GM18502 (cell line): ENCODE results near the gene RRAD.
A peak's percentile ranks its signal among the peaks of the same experiment; 100 is the strongest.
"Not testable (repeated sequence)": the region's sequence is repeated elsewhere in the genome, so short reads cannot be mapped to it uniquely, and the experiment has no call there.

Experiments used
- ATAC-seq: cut with Tn5 transposase; IDR thresholded peaks from one replicate; pipeline ENCODE4 v1.9.1; 2021; ENCODE audit warnings: mild to moderate bottlenecking; ENCODE audit not compliant: unreplicated experiment, poor library complexity

Gene RRAD, protein sequence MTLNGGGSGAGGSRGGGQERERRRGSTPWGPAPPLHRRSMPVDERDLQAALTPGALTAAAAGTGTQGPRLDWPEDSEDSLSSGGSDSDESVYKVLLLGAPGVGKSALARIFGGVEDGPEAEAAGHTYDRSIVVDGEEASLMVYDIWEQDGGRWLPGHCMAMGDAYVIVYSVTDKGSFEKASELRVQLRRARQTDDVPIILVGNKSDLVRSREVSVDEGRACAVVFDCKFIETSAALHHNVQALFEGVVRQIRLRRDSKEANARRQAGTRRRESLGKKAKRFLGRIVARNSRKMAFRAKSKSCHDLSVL

DNA sequence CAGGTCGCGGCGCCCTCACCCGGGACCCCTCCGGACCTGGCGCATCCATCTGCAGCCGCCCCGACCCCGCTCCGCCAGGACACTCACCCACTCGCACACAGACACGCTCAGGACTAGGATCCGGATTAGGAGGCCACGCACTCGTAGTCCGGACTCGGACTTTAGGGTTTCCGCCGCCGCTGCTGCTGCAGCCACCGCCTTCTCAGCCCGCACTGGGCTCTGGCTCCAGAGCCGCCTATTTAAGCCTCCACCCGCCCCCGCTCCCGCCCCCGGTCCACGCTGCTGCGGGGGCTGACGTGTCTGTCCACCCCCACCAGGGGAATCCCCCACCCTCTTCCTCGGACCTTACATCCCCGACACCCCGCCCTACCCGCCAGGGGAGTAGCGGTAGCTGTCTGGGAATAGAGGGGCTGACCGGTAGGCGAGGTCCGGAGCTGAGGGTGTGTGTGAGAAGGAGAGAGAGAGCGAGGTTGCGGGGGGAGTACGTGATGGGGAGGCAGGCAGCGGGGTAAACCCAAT, at the start of gene RRAD:
TSS of gene RRAD (minus strand) at position 214 of the 519 bp plus-strand sequence. CDS start 356 bp downstream, outside the sequence.
- peak; percentile 14 for ATAC-seq

DNA sequence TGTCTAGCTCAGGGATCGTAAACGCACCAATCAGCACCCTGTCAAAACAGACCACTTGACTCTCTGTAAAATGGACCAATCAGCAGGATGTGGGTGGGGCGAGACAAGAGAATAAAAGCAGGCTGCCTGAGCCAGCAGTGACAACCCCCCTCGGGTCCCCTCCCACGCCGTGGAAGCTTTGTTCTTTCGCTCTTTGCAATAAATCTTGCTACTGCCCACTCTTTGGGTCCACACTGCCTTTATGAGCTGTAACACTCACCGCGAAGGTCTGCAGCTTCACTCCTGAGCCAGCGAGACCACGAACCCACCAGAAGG, 49.6 kb upstream of the RRAD start:
- ATAC-seq = not testable (repeated sequence)

DNA sequence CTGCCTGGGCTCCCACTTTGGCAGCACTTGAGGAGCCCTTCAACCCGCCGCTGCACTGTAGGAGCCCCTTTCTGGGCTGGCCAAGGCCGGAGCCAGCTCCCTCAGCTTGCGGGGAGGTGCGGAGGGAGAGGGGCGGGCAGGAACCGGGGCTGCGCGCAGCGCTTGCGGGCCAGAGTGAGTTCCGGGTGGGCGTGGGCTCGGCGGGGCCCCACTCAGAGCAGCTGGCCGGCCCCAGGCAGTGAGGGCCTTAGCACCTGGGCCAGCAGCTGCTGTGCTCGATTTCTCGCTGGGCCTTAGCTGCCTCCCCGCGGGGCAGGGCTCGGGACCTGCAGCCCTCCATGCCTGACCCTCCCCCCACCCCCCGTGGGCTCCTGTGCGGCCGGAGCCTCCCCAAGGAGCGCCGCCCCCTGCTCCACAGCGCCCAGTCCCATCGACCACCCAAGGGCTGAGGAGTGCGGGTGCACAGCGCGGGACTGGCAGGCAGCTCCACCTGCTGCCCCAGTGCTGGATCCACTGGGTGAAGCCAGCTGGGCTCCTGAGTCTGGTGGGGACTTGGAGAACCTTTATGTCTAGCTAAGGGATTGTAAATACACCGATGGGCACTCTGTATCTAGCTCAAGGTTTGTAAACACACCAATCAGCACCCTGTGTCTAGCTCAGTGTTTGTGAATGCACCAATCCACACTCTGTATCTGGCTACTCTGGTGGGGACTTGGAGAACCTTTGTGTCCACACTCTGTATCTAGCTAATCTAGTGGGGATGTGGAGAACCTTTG, 49.0 kb upstream of the RRAD start:
- ATAC-seq = not testable (repeated sequence)

DNA sequence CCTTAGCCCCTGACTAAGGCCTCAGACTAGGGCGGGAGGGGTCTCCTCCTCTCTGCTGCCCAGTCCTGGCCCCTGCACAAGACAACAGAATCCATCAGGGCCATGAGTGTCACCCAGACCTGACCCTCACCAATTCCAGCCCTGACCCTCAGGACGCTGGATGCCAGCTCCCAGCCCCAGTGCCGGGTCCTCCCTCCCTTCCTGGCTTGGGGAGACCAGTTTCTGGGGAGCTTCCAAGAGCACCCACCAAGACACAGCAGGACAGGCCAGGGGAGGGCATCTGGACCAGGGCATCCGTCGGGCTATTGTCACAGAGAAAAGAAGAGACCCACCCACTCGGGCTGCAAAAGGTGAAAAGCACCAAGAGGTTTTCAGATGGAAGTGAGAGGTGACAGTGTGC, 48.4 kb upstream of the RRAD start:
- no peak for ATAC-seq

DNA sequence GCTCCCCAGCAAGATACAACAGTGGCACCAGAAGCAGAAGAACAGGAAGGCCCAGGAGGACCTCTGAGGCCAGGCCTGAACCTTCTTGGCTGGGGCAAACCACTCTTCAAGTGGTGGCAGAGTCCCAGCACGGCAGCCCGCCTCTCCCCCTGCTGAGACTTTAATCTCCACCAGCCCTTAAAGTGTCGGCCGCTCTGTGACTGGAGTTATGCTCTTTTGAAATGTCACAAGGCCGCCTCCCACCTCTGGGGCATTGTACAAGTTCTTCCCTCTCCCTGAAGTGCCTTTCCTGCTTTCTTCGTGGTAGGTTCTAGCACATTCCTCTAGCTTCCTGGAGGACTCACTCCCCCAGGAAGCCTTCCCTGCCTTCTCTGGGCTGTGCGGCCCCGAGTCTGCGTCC, 47.6 kb upstream of the RRAD start:
- no peak for ATAC-seq

DNA sequence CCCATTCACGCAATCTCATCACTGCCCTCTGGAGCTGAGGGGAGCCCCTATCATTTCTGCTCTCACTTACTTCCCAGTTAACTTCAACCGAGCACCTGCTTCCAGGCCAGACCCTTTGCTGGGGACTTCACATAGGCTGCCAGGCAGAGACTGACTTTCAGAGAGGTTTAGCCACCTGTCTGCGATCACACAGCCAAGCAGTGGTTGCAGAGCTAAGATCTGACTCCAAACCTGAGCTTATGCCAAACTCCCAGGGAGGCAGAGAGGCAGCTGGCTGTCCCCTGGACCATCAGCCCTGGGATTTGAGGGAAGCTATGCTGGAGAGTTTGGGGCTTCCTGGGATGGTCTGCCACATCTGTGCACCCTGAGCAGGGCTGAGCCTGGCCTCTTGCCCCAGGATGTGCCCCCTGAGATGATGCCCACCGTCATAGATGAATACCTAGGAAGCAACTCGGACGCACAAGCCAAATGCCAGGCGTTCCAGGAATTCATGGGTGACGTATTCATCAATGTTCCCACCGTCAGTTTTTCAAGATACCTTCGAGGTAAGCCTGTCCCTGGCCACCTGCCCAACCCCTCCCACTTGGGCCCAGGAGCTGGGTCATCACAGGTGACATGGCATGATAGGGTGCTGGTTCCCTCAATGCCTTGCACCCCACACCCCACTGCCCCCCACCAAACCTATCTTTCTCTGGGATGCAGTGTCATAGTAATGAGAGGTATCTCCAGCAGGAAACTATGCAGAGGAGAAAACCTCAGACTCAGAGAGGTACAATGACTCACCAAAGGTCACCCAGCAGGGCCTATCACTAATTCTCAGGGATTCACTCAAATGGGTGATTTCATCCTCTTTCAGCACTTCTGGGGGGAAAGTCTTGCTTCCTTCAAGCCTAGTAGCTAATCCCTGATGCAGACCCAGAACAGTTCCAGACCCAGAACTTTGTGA, 45.7 kb upstream of the RRAD start:
- no peak for ATAC-seq

DNA sequence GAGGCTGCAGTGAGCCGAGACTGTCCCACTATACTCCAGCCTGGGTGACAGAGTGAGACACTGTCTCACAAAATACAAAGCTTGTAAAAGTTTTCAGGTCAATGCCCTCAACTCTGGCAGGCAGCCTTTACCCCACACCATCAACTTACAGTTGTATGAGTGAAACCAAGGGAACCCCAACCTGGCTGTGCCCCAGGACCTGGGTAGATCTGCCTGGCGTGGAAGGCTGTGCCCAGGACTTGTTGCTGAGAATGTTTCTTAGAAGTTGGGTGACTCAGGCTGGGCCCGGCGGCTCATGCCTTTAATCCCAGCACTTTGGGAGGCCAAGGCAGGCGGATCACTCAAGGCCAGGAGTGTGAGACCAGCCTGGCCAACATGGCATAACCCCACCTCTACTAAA, 43.5 kb upstream of the RRAD start:
- no peak for ATAC-seq

DNA sequence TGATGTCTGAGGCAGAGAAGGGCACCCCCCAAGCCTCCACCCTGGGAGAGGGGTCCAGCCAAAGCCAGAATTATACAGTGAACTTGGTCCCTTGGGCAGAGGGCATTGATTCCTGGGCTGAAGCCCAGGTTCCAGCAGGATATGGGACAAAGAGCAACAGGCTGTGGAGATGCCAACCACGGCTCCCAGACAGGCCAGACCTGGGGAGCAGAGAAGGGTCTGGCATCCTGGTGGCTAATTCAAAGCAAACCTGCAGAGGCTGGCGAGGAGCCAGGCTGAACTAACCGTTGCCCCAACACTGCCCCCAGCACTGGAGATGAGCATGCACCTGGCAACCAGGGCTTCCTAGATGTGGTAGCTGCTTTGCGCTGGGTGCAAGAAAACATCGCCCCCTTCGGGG, 38.7 kb upstream of the RRAD start:
- ATAC-seq = no peak

DNA sequence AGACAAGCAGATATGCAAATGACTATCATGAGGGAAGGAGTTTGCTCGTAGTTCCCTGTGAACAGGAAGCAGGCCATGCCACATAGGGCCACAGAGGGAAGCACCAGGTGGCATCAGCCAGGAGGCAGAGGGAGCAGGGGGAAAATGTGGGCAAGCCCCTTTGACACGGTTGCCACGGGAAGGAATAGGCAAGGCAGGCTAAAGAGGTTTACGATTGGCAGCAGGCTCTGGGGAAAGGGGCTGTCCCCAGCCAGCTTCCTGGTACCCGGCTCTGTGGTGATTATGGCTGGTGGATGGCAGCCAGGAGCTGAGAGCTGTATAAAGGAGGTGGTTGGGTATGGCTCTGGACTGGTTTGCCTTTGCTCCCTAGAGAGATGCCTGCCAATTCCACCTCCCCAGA, 36.6 kb upstream of the RRAD start:
- ATAC-seq = no peak

DNA sequence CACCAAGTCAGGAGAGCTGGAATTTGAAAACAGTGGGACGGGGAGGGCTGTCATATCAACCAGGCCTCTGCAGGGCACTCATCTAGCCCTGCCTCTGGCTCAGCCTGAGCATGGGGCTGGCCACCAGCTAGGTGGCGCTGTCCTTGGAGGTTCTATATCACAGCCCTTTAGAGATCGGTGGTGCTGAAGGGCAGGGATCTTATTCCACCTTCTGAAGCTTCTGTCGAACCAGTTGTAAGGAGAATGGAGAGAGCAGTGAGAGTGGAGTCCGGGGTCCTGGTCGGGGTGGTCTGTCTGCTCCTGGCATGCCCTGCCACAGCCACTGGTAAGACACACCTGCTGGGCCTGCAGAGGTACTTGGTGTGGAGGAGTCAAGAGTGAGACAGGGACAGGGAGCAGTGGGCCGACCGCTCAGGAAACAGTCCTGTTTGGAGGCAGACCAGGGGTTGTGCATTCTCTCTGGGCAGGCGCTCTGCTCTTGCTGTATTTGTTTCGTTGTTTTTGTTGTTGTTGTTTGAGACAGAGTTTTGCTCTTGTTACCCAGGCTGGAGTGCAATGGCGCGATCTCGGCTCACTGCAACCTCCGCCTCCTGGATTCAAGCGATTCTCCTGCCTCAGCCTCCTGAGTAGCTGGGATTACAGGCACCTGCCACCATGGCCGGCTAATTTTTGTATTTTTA, 35.9 kb upstream of the RRAD start, which contains the start of gene CES3:
TSS of gene CES3 (plus strand) at position 202 of the 680 bp plus-strand sequence. CDS start at position 244, 42 bp downstream.
- ATAC-seq = no peak

DNA sequence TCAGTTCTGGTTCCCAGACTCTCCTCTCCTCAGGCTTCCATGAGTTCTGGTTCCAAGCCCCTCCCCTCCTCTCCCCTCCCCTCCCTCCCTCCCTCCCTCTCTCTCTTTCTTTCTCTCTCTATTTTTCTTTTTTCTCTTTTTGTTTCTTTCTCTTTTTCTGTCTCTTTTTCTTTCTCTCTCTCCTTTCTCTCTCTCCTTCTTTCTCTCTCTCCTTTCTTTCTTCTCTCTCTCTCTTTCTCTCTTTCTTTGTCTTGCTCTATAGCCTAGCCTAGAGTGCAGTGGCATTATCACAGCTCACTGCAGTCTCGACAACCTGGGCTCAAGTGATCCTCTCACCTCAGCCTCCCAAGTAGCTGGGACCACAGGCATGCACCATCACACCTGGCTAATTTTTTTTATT, 34.9 kb upstream of the RRAD start:
- no peak for ATAC-seq

DNA sequence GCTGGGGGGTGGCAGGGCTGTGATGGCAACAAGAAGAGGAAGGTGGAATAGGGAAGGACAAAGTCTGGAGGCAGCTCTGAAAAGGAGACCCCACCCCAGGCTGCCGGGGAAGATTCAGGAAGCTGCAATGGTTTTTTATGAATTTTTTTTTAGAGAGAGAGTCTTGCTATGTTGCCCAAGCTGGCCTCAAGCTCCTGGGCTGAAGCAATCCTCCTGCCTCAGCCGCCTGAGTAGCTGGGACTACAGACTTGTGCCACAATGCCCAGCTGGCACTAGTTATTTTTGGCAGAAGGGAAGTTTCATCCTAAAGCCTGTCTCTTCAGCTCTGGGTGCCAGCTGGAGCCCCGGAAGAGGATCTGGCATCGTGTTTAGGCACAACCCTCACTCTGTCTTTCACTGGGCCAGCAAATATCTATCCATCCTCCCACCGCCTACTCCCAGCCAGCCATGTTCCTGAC, 34.4 kb upstream of the RRAD start:
- no peak for ATAC-seq

DNA sequence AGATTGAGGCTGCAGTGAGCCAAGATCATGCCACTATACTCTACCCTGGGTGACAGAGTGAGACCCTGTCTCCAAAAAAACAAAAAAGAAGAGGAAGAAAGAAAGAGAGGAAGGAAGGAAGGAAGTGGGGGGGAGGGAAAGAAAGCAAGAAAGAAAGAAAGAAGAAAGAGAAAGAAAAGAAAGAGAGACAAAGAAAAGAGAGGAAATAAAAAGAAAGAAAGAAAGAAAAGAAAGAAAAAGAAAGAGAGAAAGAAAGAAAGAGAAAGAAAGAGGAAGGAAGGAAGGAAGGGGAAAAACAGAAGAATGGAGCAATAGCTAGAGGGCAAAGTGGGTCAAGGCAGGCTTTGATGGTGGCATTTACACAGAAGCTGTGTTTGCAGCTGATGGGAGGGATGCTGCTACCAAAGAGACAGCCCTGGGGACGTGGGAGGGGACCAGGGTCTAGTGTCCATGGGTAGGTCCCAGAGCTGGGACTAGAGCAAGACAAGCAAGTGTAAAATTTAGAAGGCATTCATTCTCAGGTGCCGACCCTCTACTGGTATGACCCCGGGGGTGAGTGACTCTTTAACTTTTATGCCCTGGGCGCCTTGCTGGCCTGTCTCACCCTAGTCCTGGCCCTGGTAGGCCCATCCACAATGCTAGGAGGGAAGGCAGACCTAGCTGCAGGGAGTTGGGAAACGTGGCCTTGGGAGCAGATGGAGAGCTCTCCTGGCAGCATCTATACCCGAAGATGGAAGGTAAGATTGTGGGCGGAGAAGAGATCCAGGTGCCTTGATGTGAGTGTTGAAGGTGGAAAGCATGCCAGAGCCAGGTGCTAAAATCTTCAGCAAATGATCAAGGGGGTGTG, 33.7 kb upstream of the RRAD start:
- ATAC-seq = no peak

DNA sequence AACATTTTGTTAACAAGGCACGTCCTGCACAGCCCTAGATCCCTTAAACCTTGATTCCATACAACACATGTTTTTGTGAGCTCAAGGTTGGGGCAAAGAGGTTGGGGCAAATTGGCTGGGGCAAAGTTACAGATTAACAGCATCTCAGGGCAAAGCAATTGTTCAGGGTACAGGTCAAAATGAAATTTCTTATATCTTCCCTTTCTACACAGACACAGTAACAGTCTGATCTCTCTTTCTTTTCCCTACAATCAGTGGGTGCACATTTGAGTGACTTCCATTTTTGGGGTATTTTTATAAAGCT, 30.8 kb upstream of the RRAD start:
- ATAC-seq = not testable (repeated sequence)

DNA sequence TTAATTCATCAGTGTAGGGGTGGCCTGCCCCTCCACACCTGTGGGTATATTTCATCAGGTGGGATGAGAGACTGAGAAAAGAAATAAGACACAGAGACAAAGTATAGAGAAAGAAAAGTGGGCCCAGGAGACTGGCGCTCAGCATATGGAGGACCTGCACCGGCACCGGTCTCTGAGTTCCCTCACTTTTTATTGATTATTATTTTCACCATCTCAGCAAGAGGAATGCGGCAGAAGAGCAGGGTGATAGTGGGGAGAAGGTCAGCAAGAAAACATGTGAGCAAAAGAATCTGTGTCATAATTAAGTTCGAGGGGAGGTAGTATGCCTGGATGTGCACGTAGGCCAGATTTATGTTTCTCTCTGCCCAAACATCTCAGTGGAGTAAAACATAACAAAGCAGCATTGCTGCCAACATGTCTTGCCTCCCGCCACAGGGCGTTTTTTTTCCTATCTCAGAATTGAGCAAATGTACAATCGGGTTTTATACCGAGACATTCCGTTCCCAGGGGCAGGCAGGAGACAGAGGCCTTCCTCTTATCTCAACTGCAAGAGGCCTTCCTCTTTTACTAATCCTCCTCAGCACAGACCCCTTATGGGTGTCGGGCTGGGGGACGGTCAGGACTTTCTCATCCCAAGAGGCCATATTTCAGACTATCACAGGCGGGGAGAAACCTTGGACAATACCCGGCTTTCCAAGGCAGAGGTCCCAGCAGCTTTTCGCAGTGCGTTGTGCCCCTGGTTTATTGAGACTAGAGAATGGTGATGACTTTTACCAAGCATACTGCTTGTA, 30.2 kb upstream of the RRAD start:
- not testable (repeated sequence) for ATAC-seq

DNA sequence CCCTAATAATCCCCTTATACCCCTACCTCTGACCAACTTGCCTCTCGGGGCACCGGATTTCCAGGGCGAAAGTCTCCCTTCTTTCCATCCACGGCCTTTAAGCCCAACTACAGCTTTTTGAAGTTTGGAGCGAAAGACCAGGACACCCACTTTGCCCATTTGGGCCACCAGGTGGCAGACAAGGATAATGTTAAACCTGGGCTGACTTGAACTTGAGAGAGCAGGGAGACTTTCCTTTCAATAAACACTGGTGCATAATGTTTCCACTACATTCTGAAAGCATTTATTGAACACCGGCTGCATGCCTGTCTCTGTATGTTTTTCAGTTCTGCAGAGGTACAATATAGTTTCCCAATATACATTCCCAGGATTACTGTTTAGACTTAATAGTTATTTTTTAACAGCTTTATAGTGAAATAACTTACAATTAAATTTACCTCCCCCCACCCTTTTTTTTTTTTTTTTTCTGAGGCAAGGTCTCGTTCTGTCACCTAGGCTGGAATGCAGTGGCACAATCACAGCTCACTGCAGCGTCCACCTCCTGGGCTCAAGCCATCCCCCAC, 28.8 kb upstream of the RRAD start:
- peak; percentile 50 for ATAC-seq

DNA sequence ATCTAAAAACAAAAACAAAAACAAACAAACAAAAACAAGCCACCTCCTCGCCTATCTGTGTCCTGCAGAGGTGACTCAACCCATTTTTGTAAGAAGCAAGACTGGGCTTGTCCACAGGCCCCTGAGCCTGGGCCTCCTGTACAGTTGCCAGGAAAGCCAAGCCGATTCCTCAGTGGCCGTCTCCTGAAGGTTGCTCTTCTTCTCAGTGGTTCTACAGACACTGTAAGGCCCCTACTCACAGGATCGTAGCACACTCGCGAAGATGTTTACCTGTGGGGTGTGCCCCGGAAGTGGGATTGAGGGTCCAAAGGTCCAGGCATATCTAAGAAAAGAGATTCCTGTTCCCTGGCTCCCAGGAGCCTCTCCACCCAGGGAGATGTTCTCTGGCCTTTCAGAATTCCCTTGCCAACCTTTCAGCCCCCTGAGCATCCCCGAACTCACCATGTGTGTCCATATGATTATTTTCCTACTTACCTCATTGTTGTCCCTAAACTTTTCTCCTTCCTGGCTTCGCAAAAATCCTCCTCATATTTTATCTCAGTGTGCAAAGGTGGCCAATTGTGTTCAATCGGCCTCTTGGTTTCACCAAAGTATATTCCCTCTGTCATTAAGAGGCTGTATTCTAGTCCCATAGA, 28.2 kb upstream of the RRAD start:
- ATAC-seq = no peak
